Fibroblast of peridontal ligament (primary cell): ENCODE results near the gene POLK.
"Not testable (repeated sequence)": the region's sequence is repeated elsewhere in the genome, so short reads cannot be mapped to it uniquely, and the experiment has no call there.

Experiments
- DNase-seq: peaks from one replicate; pipeline ENCODE4 v3.0.0-alpha.2; 2010; ENCODE audit errors: extremely low read depth

The POLK gene

GRCh38 chr5:75547812-75548211 is 36.1 kb downstream of the POLK start:
- no peak for DNase-seq

- no peak for DNase-seq
These were observed 38.9 kb downstream of the POLK start for GRCh38 chr5:75550597-75550996.

- no peak for DNase-seq
These were observed 39.8 kb downstream of the POLK start for GRCh38 chr5:75551471-75551870.

- DNase-seq, result no peak
These were observed 41.1 kb downstream of the POLK start for GRCh38 chr5:75552764-75553163.

GRCh38 chr5:75553358-75553757 is 41.7 kb downstream of the POLK start:
- no peak for DNase-seq

- no peak for DNase-seq
These were observed 46.5 kb downstream of the POLK start for GRCh38 chr5:75558221-75558620.

GRCh38 chr5:75558981-75559632 is 47.4 kb downstream of the POLK start:
- DNase-seq, result peak; percentile 16

GRCh38 chr5:75560655-75561054 is 49.0 kb downstream of the POLK start:
- DNase-seq, result not testable (repeated sequence)

- DNase-seq, result peak; percentile 59
These were observed 54.5 kb downstream of the POLK start for GRCh38 chr5:75565991-75566709.

- peak; percentile 96 for DNase-seq
These were observed 55.1 kb downstream of the POLK start for GRCh38 chr5:75566710-75567309.

- DNase-seq, result no peak
These were observed 56.0 kb downstream of the POLK start for GRCh38 chr5:75567710-75568109.

- DNase-seq, result no peak
These were observed 56.5 kb downstream of the POLK start for GRCh38 chr5:75568202-75568601.

- DNase-seq, result no peak
These were observed 59.9 kb downstream of the POLK start for GRCh38 chr5:75571547-75571946.

GRCh38 chr5:75574791-75575190 is 63.1 kb downstream of the POLK start:
- DNase-seq, result peak; percentile 63

GRCh38 chr5:75578280-75578679 is 66.6 kb downstream of the POLK start:
- not testable (repeated sequence) for DNase-seq

GRCh38 chr5:75584641-75585040 is 73.0 kb downstream of the POLK start:
- DNase-seq, result no peak

- peak; percentile 23 for DNase-seq
These were observed 77.0 kb downstream of the POLK start for GRCh38 chr5:75588666-75589065.

GRCh38 chr5:75600535-75600934 is 88.8 kb downstream of the POLK start:
- DNase-seq, result no peak

- no peak for DNase-seq
These were observed 89.9 kb downstream of the POLK start for GRCh38 chr5:75601567-75601966.

- DNase-seq, result peak; percentile 15
These were observed 90.3 kb downstream of the POLK start for GRCh38 chr5:75601996-75602395.

GRCh38 chr5:75603371-75603770 is 91.7 kb downstream of the POLK start:
- DNase-seq, result peak; percentile 28

GRCh38 chr5:75603821-75604220 is 92.1 kb downstream of the POLK start:
- no peak for DNase-seq

GRCh38 chr5:75607341-75607740 is 95.7 kb downstream of the POLK start:
- DNase-seq, result not testable (repeated sequence)
